ENCODE measurements around the gene ERRFI1.

GRCh38 chr1:7985851-7986612, 40.1 kb downstream of the ERRFI1 start:
- no peak for TF ChIP-seq POLR2A (IDR thresholded peaks at IDR 0.05; ENCODE audit: extremely low read depth, insufficient read length)
- no peak for TF ChIP-seq CTCF (IDR thresholded peaks at IDR 0.05; ENCODE audit: low read depth, low read length)
- no peak for TF ChIP-seq MYC (IDR thresholded peaks at IDR 0.05; ENCODE audit: low read depth, low read length)

Data from NB4 (cell line).